Astrocyte (in vitro differentiated cells and primary cell): Measurements from ENCODE around the gene SPPL2B.

Experiments
- CTCF ChIP-seq: IDR thresholded peaks from 2 replicates; pipeline ENCODE4 v1.5.1; 2011; ENCODE audit warnings: low read depth, mild to moderate bottlenecking, inconsistent platforms, low read length, moderate library complexity; ENCODE audit not compliant: insufficient read depth
- EZH2 ChIP-seq: IDR thresholded peaks from 2 replicates; pipeline ENCODE4 v1.6.1; 2012; ENCODE audit warnings: mild to moderate bottlenecking, low read length, inconsistent platforms; ENCODE audit not compliant: insufficient read depth

DNA sequence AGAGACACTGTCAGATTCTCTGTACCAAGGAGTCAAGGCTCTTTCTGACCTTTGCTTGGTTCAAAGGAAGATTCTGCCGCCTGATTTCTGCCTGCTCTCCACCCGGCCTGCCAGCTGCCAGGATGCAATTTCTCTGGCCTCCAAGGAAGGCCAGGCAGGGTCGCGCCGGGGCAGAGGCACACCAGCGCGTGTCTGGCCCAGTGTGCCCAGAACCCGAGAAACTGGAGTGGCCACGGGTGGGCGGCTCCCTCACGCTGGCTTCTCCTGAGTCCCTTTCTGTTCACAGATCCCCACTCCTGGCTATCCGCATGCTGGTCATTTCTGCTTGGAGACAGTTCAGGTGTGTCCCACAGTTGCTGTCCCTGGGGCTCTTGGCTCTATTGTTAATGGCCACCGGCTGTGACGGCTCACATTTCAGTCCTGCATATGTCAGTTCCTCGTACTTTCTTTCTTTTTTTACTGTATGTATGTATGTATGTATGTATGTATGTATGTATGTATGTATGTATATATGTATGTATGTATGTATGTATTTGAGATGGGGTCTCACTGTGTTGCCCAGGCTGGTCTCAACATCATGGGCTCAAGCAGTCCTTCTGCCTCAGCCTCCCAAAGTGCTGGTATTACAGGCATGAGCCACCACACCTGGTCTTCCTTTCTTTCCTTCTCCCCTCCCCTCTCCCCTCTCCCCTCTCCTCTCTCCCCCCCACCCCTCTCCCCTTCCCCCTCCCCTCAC lies 48.5 kb downstream of the SPPL2B start:
- TF ChIP-seq CTCF (no peak), EZH2 (no peak)
